GM21619 (cell line): ENCODE results near the gene CACNA2D4.

ENCODE experiments used
- ATAC-seq: cut with Tn5 transposase; IDR thresholded peaks from one replicate; pipeline ENCODE4 v1.9.1; 2021; ENCODE audit not compliant: unreplicated experiment

Gene CACNA2D4

GRCh38 chr12:1758887-1759286 lies 159.6 kb downstream of the CACNA2D4 start:
- ATAC-seq, result no peak

GRCh38 chr12:1758376-1758775 lies 160.1 kb downstream of the CACNA2D4 start:
- no peak for ATAC-seq

- no peak for ATAC-seq
Observed at GRCh38 chr12:1750300-1750699, 168.2 kb downstream of the CACNA2D4 start.

- ATAC-seq, result no peak
Observed at GRCh38 chr12:1749019-1749418, 169.4 kb downstream of the CACNA2D4 start.

DNA sequence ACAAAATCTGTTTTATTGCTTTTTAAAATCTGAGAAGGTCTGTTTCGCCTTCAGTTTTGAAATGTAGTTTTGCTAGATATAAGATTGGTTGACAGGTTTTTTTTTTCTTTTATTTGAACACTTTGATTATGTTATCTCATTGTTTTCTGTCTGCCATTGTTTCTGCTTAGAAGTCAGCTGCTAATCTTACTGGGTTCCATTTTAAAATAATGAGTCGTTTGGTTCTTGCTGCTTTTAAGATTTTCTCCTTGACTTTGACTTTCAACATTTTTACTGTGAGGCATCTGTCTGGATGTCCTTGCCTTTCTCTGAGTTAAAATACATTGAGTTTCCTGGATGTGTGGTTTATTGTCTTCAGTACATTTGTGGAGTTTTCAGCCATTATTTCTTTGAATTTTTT lies 170.8 kb downstream of the CACNA2D4 start:
- no peak for ATAC-seq

DNA sequence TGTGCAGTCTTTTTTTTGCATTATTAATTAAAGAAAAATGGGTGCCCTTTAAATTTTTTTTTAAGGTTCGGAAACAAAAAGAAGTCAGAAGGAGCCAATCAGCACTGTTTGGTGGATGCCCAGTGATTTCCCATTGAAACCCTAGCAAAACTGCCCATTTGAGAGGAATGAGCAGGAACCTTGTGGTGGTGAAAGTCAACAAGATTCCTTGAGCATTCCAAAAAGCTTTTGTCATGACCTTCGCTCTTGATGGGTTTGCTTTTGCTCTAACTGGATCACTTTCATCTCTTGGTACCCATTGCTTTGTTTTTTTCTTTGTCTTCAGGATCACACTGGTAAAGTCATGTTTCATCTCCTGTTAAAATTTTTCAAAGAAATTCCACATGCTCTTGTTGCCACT lies 173.5 kb downstream of the CACNA2D4 start:
- ATAC-seq, result no peak
